HG02970 (cell line): ENCODE measurements around the gene KPNA2.
"Not testable (repeated sequence)": the region's sequence is repeated elsewhere in the genome, so short reads cannot be mapped to it uniquely, and the experiment has no call there.

Source experiments
- ATAC-seq: cut with Tn5 transposase; IDR thresholded peaks from one replicate; pipeline ENCODE4 v1.9.1; 2021; ENCODE audit warnings: mild to moderate bottlenecking, moderate library complexity, moderate number of reproducible peaks; ENCODE audit not compliant: unreplicated experiment, low FRiP score

The KPNA2 gene

DNA sequence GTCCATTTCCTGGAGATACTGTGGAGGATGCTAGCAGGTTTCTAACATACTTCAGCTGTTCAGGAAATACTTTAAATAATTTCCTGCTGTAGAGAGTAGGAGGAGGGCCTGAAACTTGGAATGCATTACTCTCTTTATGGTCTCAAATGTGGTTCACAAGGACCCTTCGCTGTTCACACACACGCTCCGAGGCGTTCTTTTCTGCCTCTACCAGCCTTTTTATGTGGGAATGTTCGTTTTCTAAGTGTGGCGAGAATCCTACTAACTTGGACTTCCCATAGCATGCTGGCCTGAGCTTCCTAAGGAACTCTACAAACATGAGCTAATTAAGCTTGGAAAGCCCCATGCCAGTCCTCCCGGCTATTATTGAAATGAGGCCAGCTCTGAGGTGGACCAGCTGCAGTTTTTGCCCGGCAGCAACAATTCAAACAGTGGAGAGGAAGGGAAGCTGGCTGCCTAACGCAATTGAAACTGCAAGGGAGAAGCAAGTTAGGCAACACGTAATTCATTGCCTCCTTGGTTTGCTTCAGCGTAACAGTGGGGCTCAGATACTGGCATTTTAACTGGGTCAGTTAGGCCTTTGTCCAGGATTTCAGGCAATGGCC is 18.9 kb downstream of the KPNA2 start:
- ATAC-seq = no peak

- no peak for ATAC-seq
These were observed 22.0 kb downstream of the KPNA2 start for GRCh38 chr17:68057531-68057952.

DNA sequence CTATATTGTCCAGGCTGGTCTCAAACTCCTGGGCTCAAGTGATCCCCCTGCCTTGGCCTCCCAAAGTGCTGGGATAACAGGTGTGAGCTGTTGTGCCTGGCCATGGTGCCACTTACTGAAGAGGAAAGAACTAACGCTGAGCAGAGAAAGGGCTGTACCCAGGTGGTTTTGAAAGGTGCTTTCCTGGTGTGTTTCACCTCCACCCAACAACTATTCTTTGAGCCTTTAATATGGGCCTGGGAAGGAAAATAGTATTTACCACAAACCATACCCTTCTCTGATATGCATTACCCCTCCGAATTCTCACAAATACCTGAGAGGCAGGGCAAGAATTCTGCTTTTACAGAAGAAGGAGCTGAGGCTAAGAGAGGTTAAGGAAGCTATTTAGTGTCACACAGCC is 24.8 kb downstream of the KPNA2 start:
- ATAC-seq = no peak

DNA sequence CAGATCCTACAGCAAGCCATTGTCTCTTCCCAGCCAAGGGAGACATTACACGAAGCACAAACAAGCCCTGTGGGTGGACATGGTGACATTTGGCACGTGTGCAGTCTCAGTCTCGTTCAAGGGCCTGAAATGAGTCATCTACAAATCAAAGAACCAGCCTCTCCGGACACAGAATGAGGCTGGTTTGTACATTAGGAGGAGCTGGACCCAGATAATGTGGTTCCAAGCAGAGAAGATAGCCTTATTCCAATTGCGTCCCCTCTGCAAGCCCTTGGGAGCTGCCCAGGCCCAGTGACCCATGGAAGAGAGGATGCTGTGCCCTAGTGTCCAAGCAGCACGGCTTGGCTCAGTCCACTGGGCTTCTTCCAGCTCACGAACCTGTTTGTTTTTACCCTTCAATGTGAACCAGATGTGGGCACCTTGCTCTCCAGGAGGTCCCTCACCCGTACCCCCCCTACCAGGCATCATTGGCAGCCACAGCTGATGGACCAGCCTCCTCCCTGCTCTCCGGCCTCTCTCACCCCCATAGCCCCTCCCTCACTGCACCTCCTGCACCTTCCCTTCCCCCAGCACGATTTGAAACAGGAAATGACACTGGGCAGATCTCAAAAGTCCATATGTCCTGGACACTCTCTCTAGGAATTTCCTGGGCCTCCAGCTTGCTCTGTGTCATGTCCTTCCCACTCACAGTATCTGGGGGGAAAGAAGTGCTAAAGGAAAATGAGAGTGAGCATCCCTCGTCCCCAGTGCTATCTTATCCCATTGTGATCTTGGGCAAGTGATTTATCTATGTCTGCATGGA is 26.2 kb downstream of the KPNA2 start:
- no peak for ATAC-seq

DNA sequence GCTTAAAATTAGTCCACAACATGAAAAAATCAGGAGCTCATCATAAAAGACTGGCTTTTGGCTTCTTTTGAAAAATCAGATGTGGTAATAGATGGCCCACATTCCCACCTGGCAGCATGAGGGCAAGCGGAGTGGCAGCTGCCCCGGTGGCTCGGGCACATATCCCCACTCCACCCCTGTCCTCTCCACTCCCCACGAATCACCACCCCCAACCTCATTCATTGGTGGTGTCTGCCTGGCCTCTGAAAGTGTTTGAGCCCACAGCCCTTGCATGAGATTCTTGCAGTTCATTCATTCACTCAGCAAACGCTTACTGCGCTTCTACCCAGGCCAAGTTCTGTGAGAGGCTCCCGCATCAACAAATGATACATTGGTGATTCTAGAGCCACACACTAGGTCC is 29.8 kb downstream of the KPNA2 start:
- ATAC-seq = not testable (repeated sequence)

DNA sequence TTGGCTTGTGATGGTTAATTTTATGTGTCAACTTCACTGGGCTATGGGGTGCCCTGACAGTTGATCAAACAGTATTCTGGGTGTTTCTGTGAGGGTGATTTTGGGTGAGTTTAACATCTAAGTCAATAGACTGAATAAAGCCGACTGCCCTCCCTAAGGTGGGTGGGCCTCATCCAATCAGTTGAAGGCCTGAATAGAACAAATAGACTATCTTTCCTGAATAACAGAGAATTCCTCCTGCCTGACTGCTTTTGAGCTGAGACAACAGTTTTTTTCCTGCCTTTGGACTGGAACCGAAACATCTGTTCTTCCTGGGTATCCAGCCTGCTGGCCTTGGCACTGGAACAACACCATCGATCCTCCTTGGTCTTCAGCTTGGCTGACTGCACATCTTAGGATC is 33.0 kb downstream of the KPNA2 start:
- ATAC-seq = not testable (repeated sequence)

GRCh38 chr17:68070582-68071444 is 35.3 kb downstream of the KPNA2 start:
- not testable (repeated sequence) for ATAC-seq

DNA sequence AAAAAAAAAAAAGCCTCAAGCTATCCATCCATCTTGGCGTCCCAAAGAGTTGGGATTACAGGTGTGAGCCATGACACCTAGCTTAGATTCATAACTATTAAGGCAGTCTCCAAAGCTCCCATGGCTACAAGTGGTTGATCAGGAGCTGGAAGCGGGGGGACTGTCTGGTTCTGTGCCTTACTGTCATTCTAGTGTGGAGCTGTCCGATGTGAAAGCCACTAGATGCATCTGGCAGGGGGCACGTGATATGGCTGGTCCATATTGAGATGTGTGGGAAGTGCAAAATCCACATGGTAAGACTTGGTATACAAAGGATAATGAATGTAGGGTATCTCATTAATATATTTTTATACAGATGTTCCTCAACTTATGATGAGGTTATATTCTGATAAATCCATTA is 38.7 kb downstream of the KPNA2 start:
- no peak for ATAC-seq

DNA sequence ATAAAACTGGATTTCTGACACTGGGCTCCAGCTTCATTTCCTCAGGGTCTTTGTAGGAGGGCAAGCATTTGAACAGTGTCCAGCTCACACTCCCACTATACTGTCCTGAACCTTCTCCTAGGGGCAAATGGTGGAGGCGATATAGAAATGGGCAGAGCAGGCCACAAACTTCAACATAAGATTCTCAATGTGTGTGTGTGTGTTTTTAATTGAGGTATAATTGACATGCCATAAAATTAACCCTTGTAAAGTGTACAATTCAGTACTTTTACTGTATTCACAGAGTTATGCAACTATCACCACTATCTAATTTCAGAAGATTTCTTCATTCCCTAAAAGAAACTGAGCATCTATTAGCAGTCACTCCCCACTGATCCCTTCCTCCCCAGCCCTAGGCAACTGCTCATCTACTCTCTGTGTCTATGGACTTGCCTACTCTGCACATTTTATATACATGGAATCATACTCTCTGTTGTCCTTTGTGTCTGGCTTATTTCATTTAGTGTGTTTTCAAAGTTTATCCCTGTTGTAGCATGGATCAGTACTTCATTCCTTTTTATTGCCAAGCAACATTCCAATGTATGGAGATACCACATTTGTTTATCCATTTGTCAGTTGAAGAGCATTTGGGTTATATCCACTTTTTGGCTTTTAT is 40.5 kb downstream of the KPNA2 start:
- ATAC-seq = not testable (repeated sequence)

DNA sequence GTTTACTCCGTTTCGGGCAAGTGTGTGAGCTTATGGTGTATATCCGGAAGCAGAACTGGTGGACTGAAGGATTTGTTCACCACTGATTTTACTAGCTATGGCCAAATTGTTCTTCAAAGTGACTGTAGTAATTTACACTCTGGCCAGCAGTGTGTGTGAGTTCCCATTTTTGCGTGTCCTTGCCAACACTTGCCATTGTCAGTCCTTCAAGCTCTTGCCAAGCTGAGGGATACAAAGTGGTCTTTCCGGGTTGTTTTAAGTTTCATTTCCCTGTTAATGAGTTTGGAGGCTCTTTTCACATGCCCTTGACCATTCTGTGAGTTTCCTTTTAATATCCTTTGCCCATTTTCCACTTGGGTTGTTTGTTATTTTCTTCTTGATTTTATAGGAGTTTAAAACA is 42.0 kb downstream of the KPNA2 start:
- not testable (repeated sequence) for ATAC-seq

DNA sequence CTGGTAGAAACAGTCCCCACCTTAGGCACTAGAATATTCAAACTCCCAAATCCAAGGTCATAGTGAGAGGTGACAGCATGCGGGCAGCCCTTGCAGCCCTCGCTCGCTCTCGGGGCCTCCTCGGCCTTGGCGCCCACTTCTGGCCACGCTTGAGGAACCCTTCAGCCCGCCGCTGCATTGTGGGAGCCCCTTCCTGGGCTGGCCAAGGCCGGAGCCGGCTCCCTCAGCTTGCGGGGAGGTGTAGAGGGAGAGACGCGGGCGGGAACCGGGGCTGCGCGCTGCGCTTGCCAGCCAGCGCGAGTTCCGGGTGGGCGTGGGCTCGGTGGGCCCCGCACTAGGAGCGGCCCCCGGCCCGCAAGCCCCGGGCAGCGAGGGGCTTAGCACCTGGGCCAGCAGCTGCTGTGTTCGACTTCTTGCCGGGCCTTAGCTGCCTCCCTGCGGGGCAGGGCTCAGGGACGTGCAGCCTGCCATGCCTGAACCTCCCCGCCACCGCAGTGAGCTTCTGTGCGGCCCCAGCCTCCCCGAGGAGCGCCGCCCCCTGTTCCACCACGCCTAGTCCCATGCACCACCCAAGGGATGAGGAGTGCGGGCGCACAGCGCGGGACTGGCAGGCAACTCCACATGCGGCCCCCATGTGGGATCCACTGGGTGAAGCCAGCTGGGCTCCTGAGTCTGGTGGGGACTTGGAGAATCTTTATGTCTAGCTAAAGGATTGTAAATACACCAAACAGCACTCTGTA is 45.0 kb downstream of the KPNA2 start:
- no peak for ATAC-seq

DNA sequence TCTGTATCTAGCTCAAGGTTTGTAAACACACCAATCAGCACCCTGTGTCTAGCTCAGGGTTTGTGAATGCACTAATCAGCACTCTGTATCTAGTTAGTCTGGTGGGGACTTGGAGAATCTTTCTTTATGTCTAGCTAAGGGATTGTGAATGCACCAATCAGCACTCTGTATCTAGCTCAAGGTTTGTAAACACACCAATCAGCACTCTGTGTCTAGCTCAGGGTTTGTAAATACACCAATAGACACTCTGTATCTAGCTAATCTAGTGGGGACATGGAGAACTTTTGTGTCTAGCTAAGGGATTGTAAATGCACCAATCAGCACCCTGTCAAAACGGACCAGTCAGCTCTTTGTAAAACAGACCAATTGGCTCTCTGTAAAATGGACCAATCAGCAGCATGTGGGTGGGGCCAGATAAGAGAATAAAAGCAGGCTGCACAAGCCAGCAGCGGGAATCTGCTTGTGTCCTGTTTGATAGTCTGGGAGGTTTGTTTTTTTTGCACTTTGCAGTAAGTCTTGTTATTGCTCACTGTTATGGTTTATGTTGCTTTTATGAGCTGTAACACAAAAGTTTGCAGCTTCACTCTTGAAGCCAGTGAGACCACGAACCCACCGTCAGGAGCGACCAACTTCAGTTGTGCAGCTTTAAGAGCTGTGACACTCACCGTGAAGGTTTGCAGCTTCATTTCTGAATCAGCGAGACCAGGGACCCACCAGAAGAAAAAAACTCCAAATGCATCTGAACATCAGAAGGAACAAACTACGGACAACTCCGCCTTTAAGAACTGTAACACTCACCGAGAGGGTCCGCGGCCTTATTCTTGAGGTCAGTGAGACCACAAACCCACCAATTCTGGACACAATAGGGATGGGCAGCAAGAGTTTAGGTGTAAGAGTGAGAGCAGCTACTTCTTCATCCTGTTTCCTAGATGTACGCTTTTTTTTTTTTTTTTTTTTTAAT is 46.0 kb downstream of the KPNA2 start:
- ATAC-seq = not testable (repeated sequence)

- ATAC-seq = no peak
These were observed 50.3 kb downstream of the KPNA2 start for GRCh38 chr17:68085771-68086381.

GRCh38 chr17:68086666-68087065 is 51.1 kb downstream of the KPNA2 start:
- not testable (repeated sequence) for ATAC-seq

DNA sequence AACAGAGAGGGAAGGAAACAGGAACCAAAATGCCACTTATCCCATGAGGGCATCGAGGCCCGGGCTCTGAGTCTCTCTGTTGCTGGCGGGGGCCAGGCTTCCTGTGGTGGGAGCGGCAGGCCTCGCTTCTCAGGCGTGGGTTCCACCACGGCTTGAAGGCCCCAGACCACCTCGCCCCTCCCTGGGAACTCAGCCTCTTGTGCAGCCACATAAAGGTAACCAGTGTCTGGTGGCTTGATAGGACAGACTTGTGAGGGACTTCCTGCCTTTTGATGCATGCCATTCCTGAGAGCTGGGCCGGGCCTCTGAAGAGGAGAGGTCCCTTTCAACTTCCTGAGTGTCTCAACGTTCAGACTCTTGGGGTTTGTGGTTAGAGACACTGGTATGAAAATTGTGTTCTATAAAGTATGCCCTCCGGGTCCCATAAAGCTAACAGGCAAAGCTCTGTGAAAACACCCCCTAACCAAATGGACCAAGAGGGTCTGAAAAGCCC is 51.6 kb downstream of the KPNA2 start:
- not testable (repeated sequence) for ATAC-seq

- no peak for ATAC-seq
These were observed 52.3 kb downstream of the KPNA2 start for GRCh38 chr17:68087851-68088250.

- no peak for ATAC-seq
These were observed 54.3 kb downstream of the KPNA2 start for GRCh38 chr17:68089881-68090280.

DNA sequence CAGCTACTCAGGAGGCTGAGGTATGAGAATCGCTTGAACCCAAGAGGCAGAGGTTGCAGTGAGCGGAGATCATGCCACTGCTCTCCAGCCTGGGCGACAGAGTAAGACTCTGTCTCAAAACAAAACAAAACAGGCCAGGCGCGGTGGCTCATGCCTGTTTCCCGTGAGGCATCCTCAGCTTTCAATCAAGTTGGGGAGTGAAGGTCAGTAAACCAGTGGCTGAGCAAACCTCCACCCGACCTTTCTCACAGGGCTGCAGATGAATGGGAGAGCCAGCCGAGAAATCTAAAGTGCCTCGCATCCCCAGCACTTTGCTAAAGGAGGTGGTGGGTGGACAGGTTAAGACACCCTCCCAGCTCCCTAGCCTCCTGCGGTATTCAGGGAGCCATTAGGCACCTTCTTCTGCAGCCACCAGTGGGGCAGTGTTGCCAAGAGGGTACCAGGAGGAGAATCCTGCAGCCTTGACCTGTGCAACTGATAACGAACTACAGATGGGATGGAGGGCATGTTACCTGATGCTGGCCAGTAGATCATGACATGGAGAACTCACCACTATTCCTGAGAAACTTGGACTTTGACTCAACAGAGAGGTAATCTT is 59.0 kb downstream of the KPNA2 start:
- ATAC-seq = no peak
